Endothelial cell (in vitro differentiated cells): ENCODE data around the gene MARVELD1. TPM values are rescaled to one million over a fixed set of nuclear protein-coding genes. Genes with fewer than 3 reads are reported as not detected.

Source experiments
- DNase-seq: peaks from one replicate; pipeline ENCODE4 v3.0.0; 2021; ENCODE audit warnings: low spot score
- H3K27ac Mint-ChIP-seq: one replicate; pipeline ENCODE4 v1.8.0; 2021; ENCODE audit warnings: mixed read lengths, inconsistent platforms; ENCODE audit not compliant: unreplicated experiment
- H3K27me3 Mint-ChIP-seq: one replicate; pipeline ENCODE4 v1.8.0; 2021; ENCODE audit warnings: mild to moderate bottlenecking, moderate library complexity, mixed read lengths, inconsistent platforms; ENCODE audit not compliant: unreplicated experiment
- H3K36me3 Mint-ChIP-seq: one replicate; pipeline ENCODE4 v1.8.0; 2021; ENCODE audit warnings: mild to moderate bottlenecking, low read depth, mixed read lengths, inconsistent platforms; ENCODE audit not compliant: unreplicated experiment
- H3K4me1 Mint-ChIP-seq: one replicate; pipeline ENCODE4 v1.8.0; 2021; ENCODE audit warnings: mild to moderate bottlenecking, mixed read lengths, inconsistent platforms; ENCODE audit not compliant: unreplicated experiment
- H3K4me3 Mint-ChIP-seq: one replicate; pipeline ENCODE4 v1.8.0; 2021; ENCODE audit warnings: mild to moderate bottlenecking, mixed read lengths, inconsistent platforms; ENCODE audit not compliant: unreplicated experiment
- H3K9me3 Mint-ChIP-seq: one replicate; pipeline ENCODE4 v1.8.0; 2021; ENCODE audit warnings: mixed read lengths, inconsistent platforms; ENCODE audit not compliant: unreplicated experiment
- CTCF ChIP-seq: fragments of 200-600 bp; sonication (generic); IDR thresholded peaks from one replicate; pipeline ENCODE4 v1.5.0; 2021; ENCODE audit warnings: antibody characterized with exemption; ENCODE audit not compliant: unreplicated experiment
- total RNA-seq: library from RNA; stranded (reverse); fragmentation: NEBNext Ultra II Directional; extraction: Animal tissue kit (Norgen Biotek cat#: 25700); gene quantifications from one replicate; pipeline ENCODE4 v1.2.1, GENCODE V29; 2021; ENCODE audit not compliant: unreplicated experiment

Gene MARVELD1
- total RNA-seq, 1 donor from 2014 or later: 21.0 TPM

- H3K27ac Mint-ChIP-seq: no peak overlapping the region
- DNase-seq: no peak
- peaks cover 8% of the 10 kb centered on the region for H3K4me1 Mint-ChIP-seq
- peaks cover 17% of the 10 kb centered on the region for H3K27me3 Mint-ChIP-seq
- H3K9me3 Mint-ChIP-seq: no peaks in the 10 kb centered on the region
- no peak overlapping the region for H3K4me3 Mint-ChIP-seq
- H3K36me3 Mint-ChIP-seq: peaks cover 6% of the 10 kb centered on the region
- no peak for TF ChIP-seq CTCF
Measured at GRCh38 chr10:97733256-97733655, 19.7 kb downstream of the MARVELD1 start.

- peaks cover 17% of the 10 kb centered on the region for H3K27me3 Mint-ChIP-seq
- H3K27ac Mint-ChIP-seq: no peak overlapping the region
- peaks cover 12% of the 10 kb centered on the region for H3K4me1 Mint-ChIP-seq
- DNase-seq: no peak
- TF ChIP-seq CTCF: no peak
- H3K9me3 Mint-ChIP-seq: no peaks in the 10 kb centered on the region
- peaks cover 8% of the 10 kb centered on the region for H3K36me3 Mint-ChIP-seq
- H3K4me3 Mint-ChIP-seq: no peak overlapping the region
Measured at GRCh38 chr10:97734021-97734420, 20.5 kb downstream of the MARVELD1 start.

DNA sequence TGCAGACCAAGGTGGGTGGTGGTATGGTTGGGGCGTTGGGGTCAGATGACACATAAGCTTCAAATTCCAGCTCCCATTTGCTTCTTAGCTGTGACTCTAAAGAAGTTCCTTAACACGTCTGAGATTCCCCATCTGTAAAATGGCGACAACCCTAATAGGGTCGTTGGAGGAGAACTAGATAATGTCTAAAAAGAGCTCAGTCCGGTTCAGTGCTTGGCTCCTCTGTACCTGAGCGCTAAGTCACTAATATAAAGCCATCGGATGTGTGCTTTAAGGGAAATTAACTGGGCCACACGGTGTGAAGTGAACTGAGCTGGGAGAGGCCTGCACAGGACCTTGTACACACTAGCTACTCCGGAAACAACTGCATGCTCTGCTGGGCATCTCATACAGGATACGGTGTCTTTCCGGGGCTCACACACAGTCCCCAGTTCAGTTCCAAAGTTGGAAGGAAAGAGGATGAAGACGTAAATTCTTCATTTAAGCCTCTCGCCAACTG lies 22.9 kb downstream of the MARVELD1 start:
- TF ChIP-seq CTCF: no peak
- Mint-ChIP-seq H3K27me3 (peaks cover 14% of the 10 kb centered on the region), H3K27ac (no peak overlapping the region), H3K4me1 (peaks cover 12% of the 10 kb centered on the region), H3K36me3 (peaks cover 22% of the 10 kb centered on the region), H3K9me3 (no peaks in the 10 kb centered on the region), H3K4me3 (peak overlapping the region; percentile 97)
- no peak for DNase-seq

- Mint-ChIP-seq H3K4me3 (peak within 1 kb of the TSS; percentile 97), H3K27ac (peak within 1 kb of the TSS; percentile 84), H3K36me3 (peaks cover 22% of the 10 kb centered on the region), H3K27me3 (peaks cover 11% of the 10 kb centered on the region), H3K9me3 (no peaks in the 10 kb centered on the region), H3K4me1 (peaks cover 12% of the 10 kb centered on the region)
- TF ChIP-seq CTCF: no peak
- DNase-seq: peak; percentile 98
Measured at GRCh38 chr10:97736902-97737769, 23.6 kb downstream of the MARVELD1 start, which contains the start of gene ZFYVE27. ZFYVE27 (plus strand) TSS chr10:97737128; CDS start chr10:97738478, 1,350 bp downstream.

- no peaks in the 10 kb centered on the region for H3K9me3 Mint-ChIP-seq
- H3K27me3 Mint-ChIP-seq: peaks cover 12% of the 10 kb centered on the region
- no peak for TF ChIP-seq CTCF
- H3K4me3 Mint-ChIP-seq: peak overlapping the region; percentile 97
- peaks cover 22% of the 10 kb centered on the region for H3K36me3 Mint-ChIP-seq
- H3K4me1 Mint-ChIP-seq: peaks cover 12% of the 10 kb centered on the region
- peak overlapping the region; percentile 43 for H3K27ac Mint-ChIP-seq
- no peak for DNase-seq
Measured at GRCh38 chr10:97737770-97738265, 24.3 kb downstream of the MARVELD1 start.
